ENCODE results near the gene C22orf23. TPM values are rescaled to one million over a fixed set of nuclear protein-coding genes. Genes with fewer than 3 reads are reported as not detected.

C22orf23 gene
- total and polyA plus RNA-seq, 9 of the 15 experiments (the other 6 are each of a cell fraction or from before 2014, with no cell fraction given): 0.25 to 1.0 (median 0.53) TPM

GRCh38 chr22:37926358-37926757 lies 27.0 kb downstream of the C22orf23 start (continued):
- TF ChIP-seq ZBTB5 (IDR thresholded peaks at IDR 0.05): no peak
- TF ChIP-seq ZZZ3 (IDR thresholded peaks at IDR 0.05): no peak
- no peak for TF ChIP-seq ATF7 (IDR thresholded peaks at IDR 0.05)
- no peak for TF ChIP-seq SAP30 (IDR thresholded peaks at IDR 0.05; ENCODE audit: borderline replicate concordance, insufficient read depth, low read depth, low read length, poor library complexity, severe bottlenecking)
- TF ChIP-seq TFE3 (CRISPR knock-in tag; IDR thresholded peaks at IDR 0.05): no peak

GRCh38 chr22:37925767-37926166 lies 27.6 kb downstream of the C22orf23 start:
- Histone ChIP-seq H3K79me2 (ENCODE audit: control insufficient read depth, insufficient read depth, low read length) (no peaks in the 10 kb centered on the region), H3K27me3 (ENCODE audit: control insufficient read depth in 2 of 2, insufficient read depth in 2 of 2, low read length in 2 of 2) (no peaks in the 10 kb centered on the region), H3K4me2 (ENCODE audit: insufficient read depth, low read length) (no peak overlapping the region), H3K36me3 (ENCODE audit: control insufficient read depth, insufficient read depth, low read length) (peaks cover 18% of the 10 kb centered on the region; the same call in 2 of the 3 replicates), H3K27ac (ENCODE audit: extremely low read depth, low read depth, low read length) (no peak overlapping the region), H3K9me3 (replicated peaks; ENCODE audit: control insufficient read depth, insufficient read depth, low read depth, low read length) (no peaks in the 10 kb centered on the region), H2AFZ (ENCODE audit: low read depth, low read length) (no peak overlapping the region), H3K9me1 (ENCODE audit: control insufficient read depth, insufficient read depth, low read length) (no peaks in the 10 kb centered on the region), H3K4me1 (replicated peaks in 1 of 2; ENCODE audit: control insufficient read depth in 2 of 2, insufficient read depth in 2 of 2, low read length in 2 of 2) (peaks cover 0 to 15% of the 10 kb centered on the region in 2 experiments; a peak in 2 of 5 replicates), H3K4me3 (no peak overlapping the region), H4K20me1 (replicated peaks; ENCODE audit: control insufficient read depth, insufficient read depth, low read length) (no peaks in the 10 kb centered on the region), H3K9ac (ENCODE audit: insufficient read depth in 1 of 2, low read depth in 2 of 2, low read length in 2 of 2) (no peak overlapping the region; a peak in 1 of 4 replicates)
- intact Hi-C loops (cut with micrococcal nuclease) (no loop called here), in situ Hi-C loops (cut with MboI) (no loop called here)
- TF ChIP-seq RBFOX2 (IDR thresholded peaks at IDR 0.05; ENCODE audit: low read depth, low read length): no peak
- TF ChIP-seq ZNF586 (CRISPR knock-in tag; conservative IDR thresholded peaks at IDR 0.05): no peak
- WGBS (ENCODE audit: insufficient coverage, low coverage, missing lambda C conversion rate): no CpG with 5 or more reads among the region's 15 CpGs
- no peak for ATAC-seq
- BruUV-seq (replicated peaks): no TSS peak
- FAIRE-seq: no peak
- CTCF ChIA-PET (ENCODE audit: low intra/inter-chr PET ratio): no interaction called here
- POLR2A ChIA-PET: interaction anchor here (0.7 kb wide), 1 partner anchor 198 kb away, joined by 3 read pairs; no protein-coding TSS in a partner anchor
- DNase-seq (ENCODE audit: extremely low read depth in 1 of 4, low spot score in 3 of 4): no peak

Data from K562 (cell line).